Fibroblast of mammary gland (primary cell): ENCODE data around the gene NOTCH1.

Experiments used
- DNase-seq: peaks from one replicate; pipeline ENCODE4 v3.0.0-alpha.2; 2010; ENCODE audit warnings: low read depth
- H3K4me3 ChIP-seq: 2 replicates; pipeline ENCODE4 v1.5.1; 2011; ENCODE audit warnings: low read depth, mild to moderate bottlenecking, low read length, moderate library complexity; ENCODE audit not compliant: control insufficient read depth
- CTCF ChIP-seq: conservative IDR thresholded peaks from 2 replicates; pipeline ENCODE4 v1.5.1; 2011; ENCODE audit warnings: low read depth, low read length, inconsistent platforms; ENCODE audit not compliant: control insufficient read depth, insufficient read depth

Gene NOTCH1

GRCh38 chr9:136507221-136507991, 38.4 kb downstream of the NOTCH1 start:
- TF ChIP-seq CTCF = no peak
- no peak for DNase-seq
- no peak overlapping the region for H3K4me3 ChIP-seq

- no peak for TF ChIP-seq CTCF
- DNase-seq = no peak
- H3K4me3 ChIP-seq = no peak overlapping the region
Measured at GRCh38 chr9:136506425-136506824, 39.4 kb downstream of the NOTCH1 start.

- no peak for DNase-seq
- H3K4me3 ChIP-seq = no peak overlapping the region
- TF ChIP-seq CTCF = no peak
Measured at GRCh38 chr9:136505406-136506403, 40.1 kb downstream of the NOTCH1 start.

- H3K4me3 ChIP-seq = no peak overlapping the region
- DNase-seq = no peak
- TF ChIP-seq CTCF = no peak
Measured at GRCh38 chr9:136504512-136505348, 41.1 kb downstream of the NOTCH1 start.

GRCh38 chr9:136502940-136503550, 42.8 kb downstream of the NOTCH1 start:
- TF ChIP-seq CTCF = no peak
- no peak overlapping the region for H3K4me3 ChIP-seq
- DNase-seq = no peak

- no peak for TF ChIP-seq CTCF
- no peak overlapping the region for H3K4me3 ChIP-seq
- DNase-seq = no peak
Measured at GRCh38 chr9:136502196-136502595, 43.7 kb downstream of the NOTCH1 start.
